ENCODE data around the gene P2RX2.

The P2RX2 gene

GRCh38 chr12:132618683-132619043, at the start of gene P2RX2:
TSS of gene P2RX2 (plus strand) at chr12:132618776. CDS start at chr12:132618817, 41 bp downstream.
- no peaks in the 10 kb centered on the region for H3K9me3 Mint-ChIP-seq
- peaks cover 37% of the 10 kb centered on the region for H3K27me3 Mint-ChIP-seq
- no peak within 1 kb of the TSS for H3K27ac Mint-ChIP-seq (ENCODE audit: low read depth)
- no peak within 1 kb of the TSS for H3K4me3 Mint-ChIP-seq
- ATAC-seq (replicated peaks; ENCODE audit: extremely low read depth, poor library complexity, severe bottlenecking) (no peak), DNase-seq (ENCODE audit: low spot score in 2 of 2) (no peak)
- peaks cover 3% of the 10 kb centered on the region for H3K36me3 Mint-ChIP-seq (ENCODE audit: insufficient read depth)
- H3K4me1 Mint-ChIP-seq = peaks cover 20% of the 10 kb centered on the region

- Mint-ChIP-seq H3K9me3 (no peaks in the 10 kb centered on the region), H3K27ac (ENCODE audit: low read depth) (no peak overlapping the region), H3K36me3 (ENCODE audit: insufficient read depth) (peaks cover 15% of the 10 kb centered on the region), H3K4me3 (no peak overlapping the region), H3K27me3 (no peaks in the 10 kb centered on the region), H3K4me1 (peaks cover 10% of the 10 kb centered on the region)
- ATAC-seq (replicated peaks; ENCODE audit: extremely low read depth, poor library complexity, severe bottlenecking) = no peak
- no peak for DNase-seq (ENCODE audit: low spot score in 2 of 2)
Observed at GRCh38 chr12:132568826-132569480, 49.6 kb upstream of the P2RX2 start.

GRCh38 chr12:132569856-132570480, 48.6 kb upstream of the P2RX2 start:
- H3K4me1 Mint-ChIP-seq = peaks cover 9% of the 10 kb centered on the region
- H3K36me3 Mint-ChIP-seq (ENCODE audit: insufficient read depth) = peaks cover 13% of the 10 kb centered on the region
- no peak overlapping the region for H3K4me3 Mint-ChIP-seq
- no peak overlapping the region for H3K27ac Mint-ChIP-seq (ENCODE audit: low read depth)
- H3K27me3 Mint-ChIP-seq = no peaks in the 10 kb centered on the region
- DNase-seq (ENCODE audit: low spot score in 2 of 2) (no peak), ATAC-seq (replicated peaks; ENCODE audit: extremely low read depth, poor library complexity, severe bottlenecking) (no peak)
- no peaks in the 10 kb centered on the region for H3K9me3 Mint-ChIP-seq

GRCh38 chr12:132570635-132571034, 47.9 kb upstream of the P2RX2 start:
- Mint-ChIP-seq H3K9me3 (no peaks in the 10 kb centered on the region), H3K4me3 (no peak overlapping the region), H3K27me3 (no peaks in the 10 kb centered on the region), H3K36me3 (ENCODE audit: insufficient read depth) (peaks cover 17% of the 10 kb centered on the region), H3K27ac (ENCODE audit: low read depth) (no peak overlapping the region), H3K4me1 (peaks cover 3% of the 10 kb centered on the region)
- DNase-seq (ENCODE audit: low spot score in 2 of 2) = no peak
- no peak for ATAC-seq (replicated peaks; ENCODE audit: extremely low read depth, poor library complexity, severe bottlenecking)

GRCh38 chr12:132571051-132571450, 47.5 kb upstream of the P2RX2 start:
- no peaks in the 10 kb centered on the region for H3K4me1 Mint-ChIP-seq

GRCh38 chr12:132571598-132571997, 47.0 kb upstream of the P2RX2 start:
- ATAC-seq (replicated peaks; ENCODE audit: extremely low read depth, poor library complexity, severe bottlenecking) (no peak), DNase-seq (ENCODE audit: low spot score in 2 of 2) (no peak)
- Mint-ChIP-seq H3K27me3 (no peaks in the 10 kb centered on the region), H3K27ac (ENCODE audit: low read depth) (no peak overlapping the region), H3K4me1 (no peaks in the 10 kb centered on the region), H3K4me3 (no peak overlapping the region), H3K9me3 (no peaks in the 10 kb centered on the region), H3K36me3 (ENCODE audit: insufficient read depth) (peaks cover 17% of the 10 kb centered on the region)

More at GRCh38 chr12:132571051-132571450, 47.5 kb upstream of the P2RX2 start:
- Mint-ChIP-seq H3K4me3 (no peak overlapping the region), H3K27ac (ENCODE audit: low read depth) (no peak overlapping the region), H3K27me3 (no peaks in the 10 kb centered on the region), H3K36me3 (ENCODE audit: insufficient read depth) (peaks cover 17% of the 10 kb centered on the region), H3K9me3 (no peaks in the 10 kb centered on the region)
- DNase-seq (ENCODE audit: low spot score in 2 of 2) (no peak), ATAC-seq (replicated peaks; ENCODE audit: extremely low read depth, poor library complexity, severe bottlenecking) (no peak)

- H3K36me3 Mint-ChIP-seq (ENCODE audit: insufficient read depth) = peaks cover 19% of the 10 kb centered on the region
- no peaks in the 10 kb centered on the region for H3K27me3 Mint-ChIP-seq
- no peaks in the 10 kb centered on the region for H3K9me3 Mint-ChIP-seq
- DNase-seq (ENCODE audit: low spot score in 2 of 2) (no peak), ATAC-seq (replicated peaks; ENCODE audit: extremely low read depth, poor library complexity, severe bottlenecking) (no peak)
- H3K4me3 Mint-ChIP-seq = no peak overlapping the region
- no peaks in the 10 kb centered on the region for H3K4me1 Mint-ChIP-seq
- no peak overlapping the region for H3K27ac Mint-ChIP-seq (ENCODE audit: low read depth)
Observed at GRCh38 chr12:132572106-132572505, 46.5 kb upstream of the P2RX2 start.

- peaks cover 22% of the 10 kb centered on the region for H3K36me3 Mint-ChIP-seq (ENCODE audit: insufficient read depth)
- no peak for ATAC-seq (replicated peaks; ENCODE audit: extremely low read depth, poor library complexity, severe bottlenecking)
- no peaks in the 10 kb centered on the region for H3K4me1 Mint-ChIP-seq
- DNase-seq (ENCODE audit: low spot score in 2 of 2) = no peak
- H3K4me3 Mint-ChIP-seq = no peak overlapping the region
- no peaks in the 10 kb centered on the region for H3K27me3 Mint-ChIP-seq
- no peak overlapping the region for H3K27ac Mint-ChIP-seq (ENCODE audit: low read depth)
- H3K9me3 Mint-ChIP-seq = no peaks in the 10 kb centered on the region
Observed at GRCh38 chr12:132572801-132573760, 45.5 kb upstream of the P2RX2 start.

- H3K4me1 Mint-ChIP-seq = no peaks in the 10 kb centered on the region
- H3K9me3 Mint-ChIP-seq = no peaks in the 10 kb centered on the region
- ATAC-seq (replicated peaks; ENCODE audit: extremely low read depth, poor library complexity, severe bottlenecking) (no peak), DNase-seq (ENCODE audit: low spot score in 2 of 2) (no peak)
- no peak overlapping the region for H3K27ac Mint-ChIP-seq (ENCODE audit: low read depth)
- H3K36me3 Mint-ChIP-seq (ENCODE audit: insufficient read depth) = peaks cover 16% of the 10 kb centered on the region
- no peaks in the 10 kb centered on the region for H3K27me3 Mint-ChIP-seq
- H3K4me3 Mint-ChIP-seq = no peak overlapping the region
Observed at GRCh38 chr12:132574271-132574996, 44.1 kb upstream of the P2RX2 start.

- H3K4me1 Mint-ChIP-seq = no peaks in the 10 kb centered on the region
- no peak overlapping the region for H3K4me3 Mint-ChIP-seq
- DNase-seq (ENCODE audit: low spot score in 2 of 2) (no peak), ATAC-seq (replicated peaks; ENCODE audit: extremely low read depth, poor library complexity, severe bottlenecking) (no peak)
- peaks cover 16% of the 10 kb centered on the region for H3K36me3 Mint-ChIP-seq (ENCODE audit: insufficient read depth)
- H3K27me3 Mint-ChIP-seq = no peaks in the 10 kb centered on the region
- no peak overlapping the region for H3K27ac Mint-ChIP-seq (ENCODE audit: low read depth)
- H3K9me3 Mint-ChIP-seq = no peaks in the 10 kb centered on the region
Observed at GRCh38 chr12:132575661-132576060, 42.9 kb upstream of the P2RX2 start.

GRCh38 chr12:132576701-132577100, 41.9 kb upstream of the P2RX2 start:
- H3K27me3 Mint-ChIP-seq = no peaks in the 10 kb centered on the region
- no peaks in the 10 kb centered on the region for H3K4me1 Mint-ChIP-seq
- ATAC-seq (replicated peaks; ENCODE audit: extremely low read depth, poor library complexity, severe bottlenecking) (no peak), DNase-seq (ENCODE audit: low spot score in 2 of 2) (no peak)
- no peaks in the 10 kb centered on the region for H3K9me3 Mint-ChIP-seq
- H3K36me3 Mint-ChIP-seq (ENCODE audit: insufficient read depth) = peaks cover 16% of the 10 kb centered on the region
- H3K27ac Mint-ChIP-seq (ENCODE audit: low read depth) = no peak overlapping the region
- H3K4me3 Mint-ChIP-seq = no peak overlapping the region

- no peaks in the 10 kb centered on the region for H3K27me3 Mint-ChIP-seq
- no peaks in the 10 kb centered on the region for H3K9me3 Mint-ChIP-seq
- peaks cover 20% of the 10 kb centered on the region for H3K36me3 Mint-ChIP-seq (ENCODE audit: insufficient read depth)
- H3K4me3 Mint-ChIP-seq = no peak overlapping the region
- no peak for ATAC-seq (replicated peaks; ENCODE audit: extremely low read depth, poor library complexity, severe bottlenecking)
- no peak overlapping the region for H3K27ac Mint-ChIP-seq (ENCODE audit: low read depth)
- no peaks in the 10 kb centered on the region for H3K4me1 Mint-ChIP-seq
- DNase-seq (ENCODE audit: low spot score in 2 of 2) = no peak
Observed at GRCh38 chr12:132577191-132577920, 41.2 kb upstream of the P2RX2 start.
